ENCODE measurements around the gene RNF212B.
"Not testable (repeated sequence)": the region's sequence is repeated elsewhere in the genome, so short reads cannot be mapped to it uniquely, and the experiment has no call there.

The RNF212B gene

GRCh38 chr14:23243066-23243465 is 5.3 kb downstream of the RNF212B start:
- no peak for DNase-seq (ENCODE audit: low read depth in 2 of 2)

- DNase-seq (ENCODE audit: low read depth in 2 of 2), result no peak
Measured at GRCh38 chr14:23245282-23245681, 7.5 kb downstream of the RNF212B start.

- DNase-seq (ENCODE audit: low read depth in 2 of 2), result no peak
Measured at GRCh38 chr14:23248601-23249000, 10.9 kb downstream of the RNF212B start.

- no peak for DNase-seq (ENCODE audit: low read depth in 2 of 2)
Measured at GRCh38 chr14:23249824-23250223, 12.1 kb downstream of the RNF212B start.

GRCh38 chr14:23252006-23252405 is 14.3 kb downstream of the RNF212B start:
- no peak for DNase-seq (ENCODE audit: low read depth in 2 of 2)

- DNase-seq (ENCODE audit: low read depth in 2 of 2), result no peak
Measured at GRCh38 chr14:23252420-23253333, 14.9 kb downstream of the RNF212B start.

GRCh38 chr14:23258256-23258655 is 20.5 kb downstream of the RNF212B start:
- no peak for DNase-seq (ENCODE audit: low read depth in 2 of 2)

- no peak for DNase-seq (ENCODE audit: low read depth in 2 of 2)
Measured at GRCh38 chr14:23259426-23259825, 21.7 kb downstream of the RNF212B start.

GRCh38 chr14:23260849-23261248 is 23.1 kb downstream of the RNF212B start:
- not testable (repeated sequence) for DNase-seq (ENCODE audit: low read depth in 2 of 2)

GRCh38 chr14:23269193-23269592 is 31.5 kb downstream of the RNF212B start:
- DNase-seq (ENCODE audit: low read depth in 2 of 2), result no peak

GRCh38 chr14:23275412-23275811 is 37.7 kb downstream of the RNF212B start:
- DNase-seq (ENCODE audit: low read depth in 2 of 2), result no peak

- no peak for DNase-seq (ENCODE audit: low read depth in 2 of 2)
Measured at GRCh38 chr14:23277189-23277588, 39.5 kb downstream of the RNF212B start.

GRCh38 chr14:23277928-23278327 is 40.2 kb downstream of the RNF212B start:
- DNase-seq (ENCODE audit: low read depth in 2 of 2), result not testable (repeated sequence)

- no peak for DNase-seq (ENCODE audit: low read depth in 2 of 2)
Measured at GRCh38 chr14:23281247-23281646, 43.5 kb downstream of the RNF212B start.

GRCh38 chr14:23284654-23285529 is 47.2 kb downstream of the RNF212B start:
- DNase-seq (ENCODE audit: low read depth in 2 of 2), result no peak

- no peak for DNase-seq (ENCODE audit: low read depth in 2 of 2)
Measured at GRCh38 chr14:23285530-23286019, 47.8 kb downstream of the RNF212B start.

GRCh38 chr14:23286020-23286901 is 48.5 kb downstream of the RNF212B start, which contains the start of gene HOMEZ:
Gene HOMEZ, minus strand, starts transcription at chr14:23286132. Its CDS starts 180 bp downstream, at chr14:23285952.
- DNase-seq (ENCODE audit: low read depth in 2 of 2), result peak; percentile 95

- no peak for DNase-seq (ENCODE audit: low read depth in 2 of 2)
Measured at GRCh38 chr14:23286902-23287479, 49.3 kb downstream of the RNF212B start.

- DNase-seq (ENCODE audit: low read depth in 2 of 2), result no peak
Measured at GRCh38 chr14:23294734-23295561, 57.2 kb downstream of the RNF212B start.
